Measurements from ENCODE around the gene TAF4. TPM values are rescaled to one million over a fixed set of nuclear protein-coding genes. Genes with fewer than 3 reads are reported as not detected.
"Not testable (repeated sequence)": the region's sequence is repeated elsewhere in the genome, so short reads cannot be mapped to it uniquely, and the experiment has no call there.

TAF4 gene
- total RNA-seq, 1 experiment from 2014 or later = 20.1 TPM

DNA sequence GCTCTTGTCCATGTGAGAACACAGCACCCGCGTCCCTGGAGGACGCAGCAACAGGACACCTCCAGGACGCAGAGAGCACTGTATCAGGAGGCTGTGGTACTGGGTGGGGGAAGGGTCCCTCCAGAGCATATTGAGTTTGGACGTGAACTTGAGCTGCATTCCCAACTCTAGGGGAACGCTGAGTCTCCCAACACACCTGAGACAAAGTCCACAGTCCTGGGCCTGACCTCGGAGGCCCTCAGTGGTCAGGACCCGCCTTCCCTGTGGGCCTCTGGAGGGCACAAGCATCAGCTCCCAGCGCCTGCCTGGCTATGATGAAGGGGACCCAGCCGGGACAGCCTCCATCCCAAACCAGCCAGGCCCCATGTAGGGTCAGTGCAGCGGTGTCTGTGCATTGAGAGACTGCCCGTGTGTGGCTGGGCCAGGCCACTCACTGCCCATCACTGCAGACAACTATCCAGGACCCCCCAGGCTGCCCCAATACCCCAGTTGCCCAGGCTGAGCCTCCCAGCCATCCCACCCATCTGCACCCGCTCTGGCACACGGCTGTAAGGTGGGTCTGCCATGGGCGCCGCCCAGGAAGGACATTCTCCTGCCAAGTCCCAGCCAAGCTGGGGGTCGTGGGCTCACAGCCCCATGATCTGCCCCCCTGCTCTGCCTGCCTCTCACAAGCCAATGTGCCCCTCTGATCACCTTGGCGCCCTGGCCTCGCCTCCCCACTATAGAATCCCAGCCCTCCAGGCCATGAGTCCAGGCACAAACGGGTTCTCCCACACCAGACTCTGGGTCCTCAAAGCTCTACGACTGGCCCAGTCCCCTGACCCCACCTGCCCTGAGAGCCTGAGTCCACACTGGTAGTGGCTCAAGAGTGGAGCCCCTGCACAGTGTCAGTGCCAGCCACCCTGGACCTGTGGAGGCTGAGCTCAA, 115.7 kb downstream of the TAF4 start:
- H3K36me3 ChIP-seq = no peaks in the 10 kb centered on the region
- no peaks in the 10 kb centered on the region for H3K4me1 ChIP-seq
- H3K27ac ChIP-seq = no peak overlapping the region
- no peaks in the 10 kb centered on the region for H3K27me3 ChIP-seq
- DNase-seq = peak in 1 of 2 experiments; percentile 13
- H3K4me3 ChIP-seq = no peak overlapping the region
- no peaks in the 10 kb centered on the region for H3K9me3 ChIP-seq (replicated peaks)

DNA sequence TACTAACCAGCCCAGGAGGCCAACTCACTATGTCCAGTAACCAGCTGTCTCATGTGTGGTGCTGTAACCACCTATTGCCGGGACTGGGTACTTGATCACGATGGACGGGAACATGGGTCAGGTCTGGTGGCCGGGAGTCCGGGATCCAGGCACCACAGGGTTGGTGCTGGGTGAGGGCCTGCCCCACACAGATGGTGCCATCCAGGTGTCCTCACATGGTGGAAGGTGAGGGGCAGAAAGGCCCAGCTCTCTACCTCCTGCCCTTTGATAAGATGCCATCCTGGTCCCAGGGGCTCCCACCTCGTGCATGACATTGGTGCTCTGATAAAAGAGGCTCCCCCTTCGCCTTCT, 116.3 kb downstream of the TAF4 start:
- no peaks in the 10 kb centered on the region for H3K36me3 ChIP-seq
- no peaks in the 10 kb centered on the region for H3K27me3 ChIP-seq
- no peak overlapping the region for H3K27ac ChIP-seq
- no peak overlapping the region for H3K4me3 ChIP-seq
- DNase-seq = no peak
- no peaks in the 10 kb centered on the region for H3K4me1 ChIP-seq
- no peaks in the 10 kb centered on the region for H3K9me3 ChIP-seq (replicated peaks)

DNA sequence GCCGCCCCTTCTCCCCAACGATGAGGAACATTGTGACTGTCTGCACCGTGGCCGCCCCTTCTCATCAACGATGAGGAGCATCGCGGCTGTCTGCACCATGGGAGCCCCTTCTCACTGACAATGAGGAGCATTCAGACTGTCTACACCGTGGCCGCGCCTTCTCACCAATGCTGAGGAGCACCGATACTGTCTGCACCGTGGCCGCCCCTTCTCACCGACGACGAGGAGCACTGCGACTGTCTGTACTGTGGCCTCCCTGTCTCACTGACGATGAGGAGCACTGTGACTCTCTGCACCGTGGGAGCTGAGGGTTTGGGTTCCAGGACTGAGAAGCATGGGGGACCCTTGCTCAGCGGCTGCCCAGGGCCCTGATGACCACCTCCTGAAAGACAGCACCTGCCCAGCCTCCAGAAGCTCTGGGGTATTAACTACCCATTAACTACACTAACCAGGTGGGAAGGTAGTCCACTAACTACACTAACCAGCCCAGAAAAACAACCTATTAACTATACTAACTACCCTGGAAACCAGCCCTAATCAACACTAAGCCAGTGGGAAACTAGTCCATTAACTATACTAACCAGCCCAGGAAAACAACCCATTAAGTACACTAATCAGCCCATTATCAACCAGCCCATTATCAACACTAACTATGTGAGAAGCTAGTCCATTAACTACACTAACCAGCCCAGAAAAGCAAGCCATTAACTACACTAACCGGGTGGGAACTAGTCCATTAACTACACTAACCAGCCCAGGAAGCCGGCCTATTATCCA, 116.9 kb downstream of the TAF4 start:
- DNase-seq = no peak
- H3K27me3 ChIP-seq = no peaks in the 10 kb centered on the region

DNA sequence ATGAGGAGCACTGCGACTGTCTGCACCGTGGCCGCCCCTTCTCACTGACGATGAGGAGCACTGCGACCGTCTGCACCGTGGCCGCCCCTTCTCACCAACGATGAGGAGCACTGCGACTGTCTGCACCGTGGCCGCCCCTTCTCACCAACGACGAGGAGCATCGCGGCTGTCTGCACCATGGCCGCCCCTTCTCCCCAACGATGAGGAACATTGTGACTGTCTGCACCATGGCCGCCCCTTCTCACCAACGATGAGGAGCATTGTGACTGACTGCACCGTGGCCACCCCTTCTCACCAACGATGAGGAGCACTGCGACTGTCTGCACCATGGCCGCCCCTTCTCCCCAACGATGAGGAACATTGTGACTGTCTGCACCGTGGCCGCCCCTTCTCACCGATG, 117.6 kb downstream of the TAF4 start:
- not testable (repeated sequence) for H3K27me3 ChIP-seq; H3K9me3 ChIP-seq (replicated peaks); H3K4me1 ChIP-seq; H3K4me3 ChIP-seq; H3K36me3 ChIP-seq; DNase-seq; H3K27ac ChIP-seq

More for the DNA sequence above, 116.9 kb downstream of the TAF4 start:
- Histone ChIP-seq H3K4me1 (no peaks in the 10 kb centered on the region), H3K36me3 (no peaks in the 10 kb centered on the region), H3K9me3 (replicated peaks) (no peaks in the 10 kb centered on the region), H3K27ac (no peak overlapping the region), H3K4me3 (no peak overlapping the region)

DNA sequence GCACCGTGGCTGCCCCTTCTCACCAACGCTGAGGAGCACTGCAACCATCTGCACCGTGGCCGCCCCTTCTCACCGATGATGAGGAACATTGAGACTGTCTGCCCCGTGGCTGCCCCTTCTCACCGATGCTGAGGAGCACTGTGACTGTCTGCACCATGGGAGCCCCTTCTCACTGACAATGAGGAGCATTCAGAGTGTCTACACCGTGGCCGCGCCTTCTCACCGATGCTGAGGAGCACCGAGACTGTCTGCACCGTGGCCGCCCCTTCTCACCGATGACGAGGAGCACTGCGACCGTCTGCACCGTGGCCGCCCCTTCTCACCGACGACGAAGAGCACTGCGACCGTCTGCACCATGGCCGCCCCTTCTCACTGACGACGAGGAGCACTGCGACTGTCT, 120.2 kb downstream of the TAF4 start:
- not testable (repeated sequence) for H3K27ac ChIP-seq; H3K4me3 ChIP-seq; H3K36me3 ChIP-seq; H3K4me1 ChIP-seq; DNase-seq; H3K27me3 ChIP-seq; H3K9me3 ChIP-seq (replicated peaks)

DNA sequence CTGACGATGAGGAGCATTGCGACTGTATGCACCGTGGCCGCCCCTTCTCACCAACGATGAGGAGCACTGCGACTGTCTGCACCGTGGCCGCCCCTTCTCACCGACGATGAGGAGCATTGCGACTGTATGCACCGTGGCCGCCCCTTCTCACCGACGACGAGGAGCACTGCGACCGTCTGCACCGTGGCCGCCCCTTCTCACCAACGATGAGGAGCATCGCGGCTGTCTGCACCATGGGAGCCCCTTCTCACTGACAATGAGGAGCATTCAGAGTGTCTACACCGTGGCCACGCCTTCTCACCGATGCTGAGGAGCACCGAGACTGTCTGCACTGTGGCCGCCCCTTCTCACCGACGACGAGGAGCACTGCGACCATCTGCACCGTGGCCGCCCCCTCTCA, 120.7 kb downstream of the TAF4 start:
- H3K4me3 ChIP-seq; H3K27me3 ChIP-seq; H3K9me3 ChIP-seq (replicated peaks); H3K4me1 ChIP-seq; H3K27ac ChIP-seq; DNase-seq; H3K36me3 ChIP-seq: not testable (repeated sequence)

DNA sequence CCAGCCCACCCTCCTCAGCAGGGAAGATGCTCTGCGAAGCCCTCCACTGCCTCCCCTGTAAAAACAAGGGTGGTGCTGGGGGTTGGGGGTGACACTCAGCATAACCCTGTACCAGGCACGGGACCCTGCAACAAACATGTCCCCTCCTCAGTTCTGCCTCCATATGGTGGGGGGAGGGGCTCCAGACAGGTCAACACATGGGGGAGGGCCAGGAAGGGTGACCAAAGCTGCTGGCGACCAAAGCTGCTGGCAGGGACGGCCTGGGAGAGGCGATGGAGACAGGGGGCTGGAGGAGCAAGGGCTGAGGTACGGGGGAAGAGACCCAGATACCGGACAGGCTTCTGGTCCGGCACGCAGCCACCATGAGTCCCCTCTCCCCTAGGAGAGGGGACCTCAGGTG, 123.2 kb downstream of the TAF4 start:
- Histone ChIP-seq H3K36me3 (no peaks in the 10 kb centered on the region), H3K27ac (no peak overlapping the region), H3K4me3 (no peak overlapping the region), H3K9me3 (replicated peaks) (no peaks in the 10 kb centered on the region), H3K27me3 (peaks cover 20% of the 10 kb centered on the region; the same call in 1 of the 2 replicates), H3K4me1 (no peaks in the 10 kb centered on the region)
- DNase-seq = no peak

DNA sequence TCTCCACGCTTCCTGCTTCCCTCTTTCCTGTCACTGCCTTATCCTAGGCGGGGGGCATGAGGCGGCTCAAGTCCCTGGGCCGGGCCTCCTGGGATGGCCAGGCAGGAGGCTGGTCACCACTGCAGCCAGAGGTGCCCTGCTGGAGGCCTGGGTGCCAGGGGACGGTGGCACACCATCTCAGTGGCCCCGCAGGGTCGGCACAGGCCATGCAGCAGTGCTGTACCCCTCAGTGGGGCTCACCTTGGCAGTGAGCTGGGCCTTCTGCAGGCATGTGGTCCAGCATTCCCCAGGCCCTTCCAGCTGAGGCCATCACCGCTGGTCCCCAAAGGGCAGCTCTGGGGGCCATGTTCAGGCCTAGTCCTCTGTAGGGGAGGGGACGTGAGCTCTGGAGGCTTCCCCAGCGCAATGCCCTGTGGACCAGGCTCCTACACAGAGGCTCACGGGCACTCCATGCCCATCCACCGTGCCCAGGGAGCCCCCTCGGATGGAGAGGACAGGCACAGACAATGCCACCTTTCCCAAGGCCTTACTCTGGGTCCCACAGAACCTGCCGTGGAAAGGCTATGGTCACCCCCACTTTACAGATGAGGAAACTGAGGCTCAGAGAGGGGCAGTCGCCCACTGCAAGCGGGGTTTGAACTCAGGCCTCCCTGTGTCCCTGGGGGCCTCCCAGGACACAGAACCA, 123.8 kb downstream of the TAF4 start:
- no peaks in the 10 kb centered on the region for H3K9me3 ChIP-seq (replicated peaks)
- H3K4me1 ChIP-seq = no peaks in the 10 kb centered on the region
- no peak overlapping the region for H3K4me3 ChIP-seq
- H3K36me3 ChIP-seq = no peaks in the 10 kb centered on the region
- no peak overlapping the region for H3K27ac ChIP-seq
- no peak for DNase-seq
- H3K27me3 ChIP-seq = peaks cover 22% of the 10 kb centered on the region; the same call in 1 of the 2 replicates

DNA sequence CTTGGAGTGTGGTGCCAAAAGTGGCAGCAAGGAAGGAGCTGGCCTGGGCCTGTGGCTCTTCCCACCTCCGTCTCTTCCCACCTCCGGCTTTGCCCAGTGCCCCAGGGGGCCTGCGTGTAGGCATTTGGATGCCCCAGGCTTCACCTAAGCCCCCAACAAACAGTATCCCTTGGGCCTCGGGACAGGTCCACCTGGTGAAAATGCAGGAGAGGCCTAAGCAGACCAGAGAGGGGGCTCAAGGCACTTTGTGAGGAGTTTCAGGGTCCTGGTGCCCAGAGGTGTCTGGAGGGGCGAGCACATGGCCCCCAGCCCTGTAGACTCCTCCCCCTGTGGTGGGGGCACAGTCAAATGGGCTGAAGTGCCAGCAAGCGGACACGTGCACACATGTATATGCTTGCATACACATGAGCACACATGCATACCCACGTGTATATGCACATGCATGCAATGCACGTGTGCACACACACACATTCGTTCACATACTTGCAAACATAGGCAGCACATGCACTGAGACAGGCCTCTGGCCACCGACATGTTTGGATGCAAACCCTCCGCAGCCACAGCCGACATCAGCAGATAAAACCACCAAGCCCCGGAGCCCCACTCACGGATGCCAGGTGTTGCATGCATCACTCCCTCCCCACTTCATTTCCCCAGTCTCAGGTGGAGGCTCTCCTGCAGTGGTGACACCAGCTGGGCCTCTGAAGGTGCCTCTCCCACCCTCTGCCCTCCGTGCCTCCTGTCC, 124.5 kb downstream of the TAF4 start:
- H3K4me3 ChIP-seq = no peak overlapping the region
- no peak for DNase-seq
- no peaks in the 10 kb centered on the region for H3K36me3 ChIP-seq
- no peak overlapping the region for H3K27ac ChIP-seq
- no peaks in the 10 kb centered on the region for H3K4me1 ChIP-seq
- peaks cover 22% of the 10 kb centered on the region; the same call in 1 of the 2 replicates for H3K27me3 ChIP-seq
- H3K9me3 ChIP-seq (replicated peaks) = no peaks in the 10 kb centered on the region

DNA sequence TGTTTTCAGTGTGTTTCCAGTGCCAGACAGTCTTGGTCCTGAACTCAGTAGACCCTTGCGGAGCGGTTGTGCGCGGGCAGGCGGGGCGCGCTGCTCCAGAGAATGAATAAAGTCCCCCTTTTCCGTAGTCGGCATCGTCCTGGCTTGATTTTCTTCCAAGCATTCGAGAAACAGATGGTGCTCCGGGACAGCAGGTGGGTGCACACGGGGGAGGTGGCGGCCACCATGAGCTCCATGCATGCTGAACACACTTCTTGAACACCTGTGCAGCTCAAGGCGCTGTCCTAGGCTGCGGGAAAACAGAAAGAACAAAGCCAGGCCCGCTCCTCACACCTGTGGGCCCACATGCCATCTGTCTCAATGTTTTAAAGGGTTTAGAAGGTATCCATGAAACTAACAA, 125.2 kb downstream of the TAF4 start:
- Histone ChIP-seq H3K36me3 (no peaks in the 10 kb centered on the region), H3K27me3 (peaks cover 22% of the 10 kb centered on the region; the same call in 1 of the 2 replicates)
- no peak for DNase-seq

DNA sequence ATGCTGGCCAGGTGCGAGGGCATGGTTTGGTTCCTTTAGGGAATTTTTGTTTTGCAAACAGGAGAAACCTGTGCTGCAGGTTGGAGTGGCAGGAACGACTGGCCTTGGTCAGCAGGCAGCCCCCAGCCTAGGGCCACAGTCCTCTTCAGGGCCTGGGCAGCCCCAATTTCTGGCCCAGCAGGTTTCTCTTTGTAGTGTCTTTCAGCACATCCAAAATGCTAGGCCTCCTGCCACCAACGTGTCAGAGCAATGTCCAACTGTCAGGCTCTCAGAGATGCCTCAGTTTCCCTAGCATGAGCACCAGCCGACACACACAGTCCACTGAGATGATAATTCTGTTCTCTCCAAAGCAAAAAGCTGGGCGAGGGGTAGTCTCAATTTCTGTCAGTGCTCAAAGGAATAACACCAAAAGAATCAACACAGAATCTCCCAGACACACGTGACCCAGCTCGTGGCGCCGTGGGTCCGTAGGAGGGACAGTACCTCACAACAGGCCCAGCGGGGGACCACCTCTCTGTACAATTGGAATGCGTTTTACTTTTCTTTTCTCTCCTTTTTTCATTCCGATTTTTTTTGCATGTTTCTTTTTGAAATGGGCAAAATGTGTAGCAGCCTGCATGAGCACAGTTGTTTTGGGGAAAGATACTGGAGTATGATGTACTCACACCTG, 125.9 kb downstream of the TAF4 start:
- Histone ChIP-seq H3K4me1 (no peaks in the 10 kb centered on the region), H3K4me3 (no peak overlapping the region), H3K9me3 (replicated peaks) (no peaks in the 10 kb centered on the region), H3K36me3 (no peaks in the 10 kb centered on the region), H3K27ac (no peak overlapping the region), H3K27me3 (peaks cover 22% of the 10 kb centered on the region; the same call in 1 of the 2 replicates)
- DNase-seq = no peak

More for the DNA sequence above, 125.2 kb downstream of the TAF4 start:
- Histone ChIP-seq H3K4me1 (no peaks in the 10 kb centered on the region), H3K27ac (no peak overlapping the region), H3K9me3 (replicated peaks) (no peaks in the 10 kb centered on the region), H3K4me3 (no peak overlapping the region)

DNA sequence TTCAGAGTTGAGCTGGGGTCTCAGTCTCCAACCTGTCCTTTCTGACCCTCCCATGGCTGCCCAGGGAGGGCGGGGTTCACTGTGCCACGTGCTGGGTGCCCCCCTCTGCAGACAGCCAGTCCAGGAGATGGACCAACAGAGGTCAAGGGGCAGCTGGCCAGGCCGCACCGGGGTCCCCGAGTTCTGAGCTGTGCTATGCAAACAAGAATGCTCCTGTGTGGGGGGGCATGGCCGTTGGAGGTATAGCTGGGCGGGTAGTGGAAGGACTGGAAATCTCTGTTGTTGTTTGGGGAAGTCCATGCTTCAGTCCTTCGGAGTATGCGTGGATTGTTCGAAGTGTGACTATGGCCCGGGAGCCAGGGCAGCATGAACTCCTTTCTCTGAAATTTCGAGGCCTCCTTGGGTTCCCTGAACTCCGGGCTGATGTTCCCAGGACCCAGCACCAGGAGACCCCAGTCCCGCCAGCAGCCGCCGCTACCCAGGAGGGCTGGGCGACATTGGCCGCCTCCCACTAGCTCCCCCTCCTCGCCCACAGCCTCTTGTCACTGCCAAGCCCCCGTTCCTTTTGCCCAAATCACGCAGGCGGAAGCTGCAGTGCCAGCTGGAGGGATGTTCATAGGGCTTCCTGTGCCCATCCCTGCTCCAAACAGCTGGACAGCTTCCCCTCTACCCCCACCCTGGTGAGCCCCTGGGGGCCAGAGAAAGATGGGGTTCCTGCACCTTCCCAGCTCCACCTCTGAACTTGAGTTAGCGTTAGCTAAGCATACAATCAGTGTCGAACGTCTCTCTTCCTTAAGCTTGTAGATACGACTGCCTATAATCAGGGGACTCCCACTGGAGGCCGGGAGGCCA, 126.6 kb downstream of the TAF4 start:
- no peak for DNase-seq
- Histone ChIP-seq H3K9me3 (replicated peaks) (no peaks in the 10 kb centered on the region), H3K4me1 (no peaks in the 10 kb centered on the region), H3K36me3 (no peaks in the 10 kb centered on the region), H3K27ac (no peak overlapping the region), H3K27me3 (peaks cover 22% of the 10 kb centered on the region; the same call in 1 of the 2 replicates), H3K4me3 (no peak overlapping the region)

Data from SJCRH30 (cell line).